SK-N-MC (cell line): ENCODE data around the gene NLRP5.
"Not testable (repeated sequence)": the region's sequence is repeated elsewhere in the genome, so short reads cannot be mapped to it uniquely, and the experiment has no call there.

Experiments
- DNase-seq: peaks from one replicate; pipeline ENCODE4 v3.0.0-alpha.2; 2011; ENCODE audit warnings: low read depth, low spot score
- H3K27ac ChIP-seq: fragments of 200-600 bp; sonication (generic); 2 replicates; pipeline ENCODE4 v1.5.1; 2016; ENCODE audit warnings: mixed run types
- H3K36me3 ChIP-seq: fragments of 200-600 bp; sonication (generic); 2 replicates; pipeline ENCODE4 v1.6.1; 2017; ENCODE audit warnings: antibody characterized with exemption, low read length, mixed read lengths; ENCODE audit not compliant: insufficient read depth
- H3K4me3 ChIP-seq: fragments of 200-600 bp; sonication (generic); 2 replicates; pipeline ENCODE4 v1.5.1; 2016
- H3K9ac ChIP-seq: fragments of 200-600 bp; sonication (generic); 2 replicates; pipeline ENCODE4 v1.8.0; 2017; ENCODE audit warnings: mixed run types, mixed read lengths; ENCODE audit not compliant: insufficient read length
- H3K9me3 ChIP-seq: fragments of 200-600 bp; sonication (generic); 2 replicates; pipeline ENCODE4 v1.6.1; 2017; ENCODE audit warnings: low read depth, mild to moderate bottlenecking, antibody characterized with exemption, low read length, moderate library complexity, mixed read lengths
- EZH2 ChIP-seq: fragments of 200-600 bp; sonication (generic); IDR thresholded peaks from one replicate; pipeline ENCODE4 v1.6.1; 2017; ENCODE audit warnings: antibody characterized with exemption
- FOXP2 ChIP-seq: optimal IDR thresholded peaks from 2 replicates; pipeline ENCODE3; 2011; ENCODE audit warnings: mild to moderate bottlenecking, moderate library complexity; ENCODE audit not compliant: insufficient read depth; ENCODE audit errors: extremely low read length, control extremely low read depth
- POLR2AphosphoS5 ChIP-seq: IDR thresholded peaks from 2 replicates; pipeline ENCODE4 v1.6.1; 2012; ENCODE audit warnings: mild to moderate bottlenecking, low read depth, low read length, borderline replicate concordance

NLRP5 gene

DNA sequence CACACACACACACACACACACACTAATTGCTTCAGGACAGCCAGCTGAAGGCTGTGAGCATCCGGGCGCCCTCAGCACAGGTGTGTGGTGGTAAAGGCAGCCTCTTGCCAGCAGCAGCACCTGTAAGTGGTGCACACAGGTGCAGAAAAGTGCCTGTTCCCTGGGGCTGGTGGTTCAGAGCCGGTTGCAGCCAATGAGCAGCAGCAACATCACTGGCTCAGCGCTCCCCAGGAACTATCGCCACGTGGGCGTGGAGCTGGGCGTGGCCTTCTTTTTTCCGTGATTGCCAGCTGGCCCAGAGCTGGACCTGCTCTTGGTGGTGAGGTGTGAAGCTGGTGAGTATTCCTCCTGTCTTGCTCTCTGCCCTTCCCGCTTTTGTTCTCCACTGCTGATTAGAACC lies at the start of gene NLRP5:
TSS of gene NLRP5 (plus strand) at position 289 of the 400 bp plus-strand sequence.
- no peak within 1 kb of the TSS for H3K27ac ChIP-seq
- TF ChIP-seq POLR2AphosphoS5 (no peak), FOXP2 (no peak)
- H3K36me3 ChIP-seq: no peaks in the 10 kb centered on the region
- DNase-seq: no peak
- H3K9me3 ChIP-seq: no peaks in the 10 kb centered on the region
- H3K4me3 ChIP-seq: no peak within 1 kb of the TSS
- no peak within 1 kb of the TSS for H3K9ac ChIP-seq

GRCh38 chr19:55939206-55939605 lies 47.4 kb upstream of the NLRP5 start:
- no peaks in the 10 kb centered on the region for H3K36me3 ChIP-seq
- TF ChIP-seq FOXP2 (no peak), EZH2 (no peak), POLR2AphosphoS5 (no peak)
- no peak for DNase-seq
- no peaks in the 10 kb centered on the region for H3K9me3 ChIP-seq
- H3K9ac ChIP-seq: no peak overlapping the region
- no peak overlapping the region for H3K4me3 ChIP-seq
- H3K27ac ChIP-seq: no peak overlapping the region

DNA sequence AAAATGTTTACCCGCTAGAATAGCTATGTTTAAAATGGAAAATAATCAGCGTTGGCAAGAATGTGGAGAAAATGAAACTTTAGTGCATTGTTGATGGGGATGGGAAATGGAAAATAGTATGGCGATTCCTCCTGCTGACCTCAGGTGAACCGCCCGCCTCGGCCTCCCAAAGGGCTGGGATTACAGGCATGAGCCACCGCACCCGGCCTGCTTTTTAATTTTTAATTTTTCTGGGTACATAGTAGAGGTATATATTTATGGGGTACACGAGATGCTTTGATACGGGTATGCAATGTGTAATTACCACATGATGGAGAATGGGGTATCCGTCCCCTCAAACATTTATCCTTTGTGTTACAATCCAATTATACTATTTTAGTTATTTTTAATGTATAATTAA lies 46.3 kb upstream of the NLRP5 start:
- H3K27ac ChIP-seq: no peak overlapping the region
- H3K4me3 ChIP-seq: no peak overlapping the region
- no peak overlapping the region for H3K9ac ChIP-seq
- TF ChIP-seq FOXP2 (no peak), POLR2AphosphoS5 (no peak), EZH2 (no peak)
- no peaks in the 10 kb centered on the region for H3K36me3 ChIP-seq
- DNase-seq: no peak
- no peaks in the 10 kb centered on the region for H3K9me3 ChIP-seq

- no peak for DNase-seq
- Histone ChIP-seq H3K27ac (no peak within 1 kb of the TSS), H3K36me3 (no peaks in the 10 kb centered on the region), H3K9me3 (no peaks in the 10 kb centered on the region), H3K9ac (no peak within 1 kb of the TSS), H3K4me3 (no peak within 1 kb of the TSS)
- no peak for TF ChIP-seq POLR2AphosphoS5
- TF ChIP-seq FOXP2: no peak
- TF ChIP-seq EZH2: no peak
Observed at GRCh38 chr19:55947532-55947931, 39.0 kb upstream of the NLRP5 start, which contains the start of gene NLRP8. TSS of gene NLRP8 (plus strand) at chr19:55947832.

GRCh38 chr19:55950566-55950965 lies 36.0 kb upstream of the NLRP5 start:
- not testable (repeated sequence) for H3K27ac ChIP-seq, H3K9ac ChIP-seq, H3K4me3 ChIP-seq, H3K36me3 ChIP-seq, H3K9me3 ChIP-seq, DNase-seq

DNA sequence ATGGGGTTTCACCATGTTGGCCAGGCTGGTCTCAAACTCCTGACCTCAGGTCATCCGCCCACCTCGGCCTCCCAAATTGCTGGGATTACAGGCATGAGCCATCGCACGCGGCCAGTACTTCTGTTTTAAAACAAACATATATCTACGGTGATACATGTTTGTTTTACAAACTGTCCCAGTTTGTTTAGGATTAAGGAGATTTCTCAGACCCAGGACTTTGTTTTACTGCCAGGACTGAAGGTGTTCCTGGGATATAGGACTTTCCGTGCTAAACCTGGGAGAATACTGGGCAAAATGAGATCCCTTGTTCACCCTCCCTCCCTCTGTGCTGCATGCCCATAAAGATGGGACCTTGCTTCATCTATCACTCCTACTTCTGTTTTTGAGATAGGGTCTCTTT lies 30.1 kb upstream of the NLRP5 start:
- Histone ChIP-seq H3K27ac (no peak overlapping the region), H3K9me3 (no peaks in the 10 kb centered on the region), H3K4me3 (no peak overlapping the region), H3K36me3 (no peaks in the 10 kb centered on the region), H3K9ac (no peak overlapping the region)
- no peak for TF ChIP-seq FOXP2
- no peak for TF ChIP-seq POLR2AphosphoS5
- TF ChIP-seq EZH2: no peak
- no peak for DNase-seq

- Histone ChIP-seq H3K9ac (no peak overlapping the region), H3K36me3 (no peaks in the 10 kb centered on the region), H3K9me3 (no peaks in the 10 kb centered on the region), H3K27ac (no peak overlapping the region), H3K4me3 (no peak overlapping the region)
- DNase-seq: no peak
- TF ChIP-seq FOXP2 (no peak), EZH2 (no peak), POLR2AphosphoS5 (no peak)
Observed at GRCh38 chr19:55958356-55958755, 28.2 kb upstream of the NLRP5 start.

- Histone ChIP-seq H3K27ac (no peak overlapping the region), H3K9me3 (no peaks in the 10 kb centered on the region), H3K36me3 (no peaks in the 10 kb centered on the region), H3K9ac (no peak overlapping the region), H3K4me3 (no peak overlapping the region)
- no peak for DNase-seq
- TF ChIP-seq EZH2: no peak
- TF ChIP-seq POLR2AphosphoS5: no peak
- TF ChIP-seq FOXP2: no peak
Observed at GRCh38 chr19:55959996-55960675, 26.4 kb upstream of the NLRP5 start.

GRCh38 chr19:55962186-55962585 lies 24.4 kb upstream of the NLRP5 start:
- no peaks in the 10 kb centered on the region for H3K9me3 ChIP-seq
- no peaks in the 10 kb centered on the region for H3K36me3 ChIP-seq
- no peak overlapping the region for H3K9ac ChIP-seq
- H3K4me3 ChIP-seq: no peak overlapping the region
- DNase-seq: no peak
- H3K27ac ChIP-seq: no peak overlapping the region
- no peak for TF ChIP-seq EZH2
- TF ChIP-seq FOXP2: no peak
- TF ChIP-seq POLR2AphosphoS5: no peak
